Breast epithelium (tissue), 3 donors: ENCODE measurements around the gene PRKAA2.

Experiments used
- CTCF ChIP-seq, 3 donors: fragments of 450-650 bp; IDR thresholded peaks; one replicate each; pipeline ENCODE4 v1.5.1; 2016 to 2017; ENCODE audit warnings: antibody characterized with exemption in 3 of 3, mild to moderate bottlenecking in 3 of 3, moderate library complexity in 3 of 3
- POLR2A ChIP-seq: fragments of 450-650 bp; IDR thresholded peaks from one replicate; pipeline ENCODE4 v1.6.1; 2016; ENCODE audit warnings: antibody characterized with exemption, mild to moderate bottlenecking, moderate library complexity
- POLR2AphosphoS5 ChIP-seq, 3 donors: sonication (generic); formaldehyde crosslinking; IDR thresholded peaks; one replicate each; pipeline ENCODE4 v1.6.1; 2017; ENCODE audit warnings: antibody characterized with exemption in 3 of 3

- no peak for TF ChIP-seq CTCF (IDR thresholded peaks at IDR 0.05)
- no peak for TF ChIP-seq POLR2A
- no peak for TF ChIP-seq POLR2AphosphoS5 (IDR thresholded peaks at IDR 0.05)
These were observed 15.2 kb downstream of the PRKAA2 start for GRCh38 chr1:56660293-56660692.
